Measurements from ENCODE around the gene FRAS1.
"Not testable (repeated sequence)": the region's sequence is repeated elsewhere in the genome, so short reads cannot be mapped to it uniquely, and the experiment has no call there.

Gene FRAS1

DNA sequence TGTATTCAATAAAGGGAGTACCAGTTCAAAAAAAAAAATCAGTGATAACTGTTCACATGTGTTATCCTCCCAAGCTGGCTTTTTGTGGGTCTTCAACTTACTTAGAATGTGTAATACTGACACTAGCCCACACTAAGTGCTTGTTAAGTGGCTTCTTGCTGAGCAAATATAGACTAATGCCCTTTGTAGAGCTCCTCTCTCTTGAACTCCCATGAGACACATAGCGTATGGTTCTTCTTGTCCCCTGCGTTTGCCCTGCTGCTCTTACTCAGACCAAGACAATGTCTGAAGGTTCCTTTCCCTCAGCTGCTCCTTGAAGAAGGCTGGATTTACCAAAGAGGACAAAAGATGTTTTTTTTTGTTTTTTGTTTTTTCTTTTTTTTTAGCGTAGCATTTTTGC lies 110.9 kb downstream of the FRAS1 start:
- no peak for DNase-seq

DNA sequence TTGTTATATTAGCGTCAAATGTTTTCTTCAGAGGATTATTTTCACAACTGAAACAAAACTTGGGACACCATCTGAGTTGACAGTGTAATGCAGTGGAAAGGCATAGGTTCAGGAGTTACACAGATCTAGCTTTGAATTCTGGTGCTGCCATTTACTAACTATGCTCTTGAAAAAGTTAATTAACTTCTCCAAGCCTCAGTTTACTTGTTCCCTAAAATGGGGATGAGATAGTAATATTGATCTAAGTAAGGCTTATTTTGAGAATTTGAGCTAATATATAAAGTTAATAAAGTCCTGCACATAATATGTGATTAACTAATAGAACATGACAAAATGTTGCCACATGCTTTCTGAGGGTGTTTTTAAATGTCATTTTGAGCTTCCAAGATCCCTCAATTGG lies 112.6 kb downstream of the FRAS1 start:
- DNase-seq, result no peak

DNA sequence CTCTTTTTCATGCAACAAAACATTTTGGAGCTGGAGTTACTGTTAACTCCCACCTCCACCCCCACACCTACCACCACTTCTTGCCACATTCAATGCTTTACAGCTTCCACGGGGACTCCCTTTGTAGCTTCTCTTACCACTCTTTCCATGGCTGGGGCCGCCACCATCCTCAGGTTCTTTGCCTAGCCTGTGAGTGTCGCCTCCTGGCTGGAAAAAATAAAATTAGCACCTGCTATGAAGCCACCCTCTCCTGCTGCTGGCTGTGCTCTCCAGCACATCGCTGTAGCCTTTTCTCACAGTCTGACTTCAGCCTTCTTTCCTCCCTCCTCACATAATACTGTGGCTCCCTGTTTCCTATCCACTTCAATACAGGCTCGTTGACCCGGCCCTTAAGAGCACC lies 114.4 kb downstream of the FRAS1 start:
- no peak for DNase-seq

DNA sequence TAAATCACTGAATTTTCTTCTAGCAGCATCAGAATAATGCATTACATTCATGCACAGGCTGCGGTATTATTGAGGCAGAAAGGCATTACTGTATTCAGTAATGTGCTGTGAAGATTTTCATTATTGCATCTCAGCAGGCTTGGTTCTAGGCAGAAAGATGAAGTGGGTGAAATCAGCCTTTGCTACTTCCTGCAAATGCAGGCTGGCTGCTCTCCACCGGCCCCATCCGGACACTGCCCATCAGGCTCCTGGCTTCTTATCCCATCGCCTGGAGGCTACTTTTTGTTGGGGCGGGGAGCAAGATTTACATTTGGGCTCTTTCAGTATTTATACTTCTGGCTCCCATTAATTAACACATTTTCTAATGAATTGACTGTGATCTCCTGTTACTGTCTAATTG lies 117.8 kb downstream of the FRAS1 start:
- no peak for DNase-seq

DNA sequence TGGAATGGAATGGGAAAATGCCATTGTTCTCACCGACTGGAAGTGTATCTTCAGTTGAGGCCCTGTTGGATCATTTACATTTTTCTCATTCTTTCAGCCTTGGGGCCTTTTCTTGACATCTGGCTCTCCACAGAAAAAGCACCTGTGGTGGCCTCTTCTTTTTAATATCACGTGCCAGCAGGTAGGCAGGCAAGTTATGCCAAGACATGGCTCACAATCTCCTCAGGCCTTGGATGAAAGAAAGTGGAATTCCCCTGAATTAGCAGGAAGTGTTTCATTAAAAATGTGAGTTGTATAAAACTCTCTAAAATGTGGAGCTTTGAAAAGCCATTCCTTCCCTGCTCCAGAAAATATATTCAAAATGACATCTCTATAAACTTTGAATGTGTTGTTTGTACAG lies 122.1 kb downstream of the FRAS1 start:
- no peak for DNase-seq

DNA sequence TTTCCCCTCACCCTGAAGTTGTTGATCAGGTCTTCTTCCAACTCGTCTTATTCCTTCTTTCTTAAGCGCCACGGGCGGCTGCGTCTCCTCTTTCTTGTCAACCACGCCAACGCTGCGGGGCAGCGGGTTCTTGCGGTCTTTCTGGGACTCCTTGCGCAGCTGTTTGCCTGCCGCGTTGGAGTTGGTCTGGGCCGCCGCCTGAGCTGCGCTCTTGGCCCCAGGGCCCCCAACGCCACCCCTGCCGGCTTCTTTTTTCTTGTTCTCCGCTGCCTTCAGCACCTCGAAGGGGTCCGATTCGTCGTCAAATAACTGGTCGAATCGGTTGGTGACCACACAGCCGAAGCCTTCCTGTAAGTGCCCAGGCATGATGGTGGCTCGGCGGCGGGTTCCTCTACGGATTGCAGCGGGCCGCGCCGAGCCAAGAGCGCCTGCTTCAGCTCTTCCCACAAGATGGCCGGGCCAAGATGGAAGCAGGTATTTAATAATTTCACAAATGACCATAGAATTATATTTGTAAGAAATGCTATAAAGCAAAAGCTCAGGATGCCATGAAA lies 124.6 kb downstream of the FRAS1 start:
- not testable (repeated sequence) for DNase-seq

DNA sequence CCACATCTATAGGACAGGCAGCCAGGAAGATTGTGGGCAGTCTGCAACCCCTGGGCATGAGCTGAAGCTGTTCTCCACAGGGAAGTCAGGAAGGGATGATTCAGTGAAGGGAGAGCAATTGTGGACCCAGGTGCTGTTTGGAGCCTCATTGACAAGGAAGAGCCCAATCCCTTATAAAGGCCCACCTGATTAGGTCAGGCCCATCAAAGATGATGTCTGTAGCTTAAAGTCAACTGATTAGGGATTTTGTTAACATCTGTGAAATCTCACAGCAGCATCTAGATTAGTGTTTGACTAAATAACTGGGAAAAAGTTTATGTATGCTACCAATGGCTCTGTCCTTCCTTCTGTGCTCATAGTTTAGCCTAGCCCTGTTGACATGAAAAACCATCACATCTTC lies 127.5 kb downstream of the FRAS1 start:
- DNase-seq, result no peak

DNA sequence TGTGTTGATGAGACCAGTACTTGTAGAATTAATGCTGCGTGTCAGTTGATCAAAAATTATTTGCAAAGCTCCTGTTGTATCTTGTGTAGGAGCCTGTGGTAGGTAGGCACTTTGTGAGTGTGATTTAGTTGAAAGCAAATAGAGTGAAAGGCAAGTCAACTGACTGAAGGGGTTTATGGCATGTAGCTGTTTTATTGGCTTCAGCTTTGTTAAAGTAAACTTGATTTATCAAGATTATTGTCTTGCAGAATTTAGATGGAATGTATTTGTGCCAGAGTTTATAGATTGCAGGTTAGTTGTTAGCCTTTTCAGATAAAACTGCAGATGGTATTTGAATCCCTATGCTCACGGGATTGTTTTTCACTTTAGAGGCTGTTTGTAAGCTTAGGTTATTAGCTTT lies 128.0 kb downstream of the FRAS1 start:
- no peak for DNase-seq

DNA sequence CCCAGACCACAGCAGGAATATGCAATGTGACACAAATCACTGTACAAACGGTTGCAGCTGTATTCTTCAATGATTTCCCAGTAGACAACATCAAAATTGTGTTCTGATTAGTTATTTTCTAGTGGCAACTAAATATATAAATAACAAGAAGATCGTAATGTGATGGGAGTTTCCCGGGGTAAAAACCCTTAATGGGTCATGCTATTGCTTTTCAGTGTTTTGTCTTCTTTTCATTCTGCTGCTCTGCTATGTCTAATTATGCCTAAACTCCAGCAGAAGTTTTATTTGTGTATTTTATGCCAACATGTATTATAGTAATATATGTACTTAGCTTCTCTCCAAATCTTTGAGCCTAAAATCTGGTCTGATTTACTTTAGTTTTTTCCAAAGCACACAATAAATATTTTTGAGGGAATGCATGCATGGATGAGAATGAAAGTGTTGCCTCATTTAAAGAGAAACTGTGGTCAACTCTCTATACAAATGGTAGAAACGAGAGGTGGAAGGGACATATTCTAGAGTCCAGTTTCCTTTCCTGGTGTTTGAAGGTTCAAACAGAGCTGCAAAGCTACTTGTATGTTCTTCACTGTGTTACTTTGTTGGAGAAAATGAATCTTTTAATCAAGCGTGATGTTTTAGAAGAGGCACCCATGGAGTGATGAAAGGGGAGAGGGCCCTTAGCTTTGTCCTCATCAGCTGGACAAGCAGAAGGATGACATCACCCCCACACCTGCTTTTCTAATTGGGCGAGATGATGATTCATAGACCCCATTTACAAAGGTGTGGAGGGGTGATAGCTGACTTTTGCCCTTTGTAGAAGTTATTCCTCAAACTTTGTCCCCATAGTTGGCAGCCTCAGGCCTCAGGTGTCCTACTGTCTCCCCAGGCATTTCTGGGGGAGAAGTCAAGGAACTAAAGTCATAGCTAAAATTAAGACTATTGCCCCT lies 129.7 kb downstream of the FRAS1 start:
- no peak for DNase-seq

DNA sequence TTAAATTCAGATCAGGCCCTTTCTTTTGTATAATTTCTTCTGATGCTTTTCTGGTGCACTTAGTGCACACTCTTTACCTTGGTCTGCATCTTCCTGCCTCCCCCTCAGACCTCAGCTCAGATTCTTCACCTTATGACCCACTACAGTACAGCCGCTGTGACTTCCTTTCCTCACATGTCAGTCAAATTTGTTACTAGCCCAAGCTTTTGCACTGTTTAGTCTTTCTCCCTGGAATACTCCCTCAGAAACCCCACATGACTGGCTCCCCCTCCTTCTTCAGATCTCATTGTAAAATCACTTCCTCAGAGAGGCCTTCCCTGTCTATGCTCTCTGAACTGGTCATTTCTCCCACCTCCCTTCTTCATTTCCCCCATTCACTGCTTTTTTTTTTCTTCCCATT lies 132.9 kb downstream of the FRAS1 start:
- no peak for DNase-seq

DNA sequence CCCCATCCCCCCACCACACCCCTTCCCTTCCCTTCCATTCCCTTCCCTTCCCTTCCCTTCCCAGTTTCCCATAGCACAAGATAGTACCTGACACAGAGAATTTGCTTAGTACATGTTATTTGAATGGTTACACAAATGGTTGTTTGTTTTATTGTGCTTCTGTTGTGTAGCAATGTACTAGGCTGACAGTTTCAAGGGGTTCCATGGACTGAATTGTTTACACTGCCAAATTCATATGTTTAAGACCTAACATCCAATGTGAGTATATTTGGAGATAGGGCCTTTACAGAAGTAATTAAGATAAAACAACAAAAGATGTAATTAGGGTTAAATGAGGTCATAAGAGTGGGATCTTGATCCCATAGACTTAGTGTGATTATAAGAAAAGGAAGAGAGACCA lies 133.5 kb downstream of the FRAS1 start:
- DNase-seq, result no peak

DNA sequence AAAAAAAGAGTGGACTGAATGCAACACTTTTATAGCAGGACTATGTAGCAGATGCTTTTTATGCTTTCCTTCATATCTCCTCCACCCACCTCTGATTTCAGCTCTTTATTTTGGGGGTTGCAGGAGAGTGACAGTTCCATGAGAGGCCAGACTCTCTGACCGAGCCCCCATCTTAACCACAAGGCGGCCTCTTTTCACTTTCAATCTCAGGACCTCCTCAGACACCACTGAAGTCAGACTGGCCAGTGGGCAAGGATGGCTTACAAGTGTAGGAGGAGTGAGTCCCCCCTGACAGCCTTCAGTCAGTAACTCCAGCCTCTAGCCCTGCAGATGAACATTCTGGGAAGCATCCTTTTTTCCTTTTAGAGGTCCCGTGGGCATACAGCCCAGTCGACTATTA lies 140.8 kb downstream of the FRAS1 start:
- no peak for DNase-seq

DNA sequence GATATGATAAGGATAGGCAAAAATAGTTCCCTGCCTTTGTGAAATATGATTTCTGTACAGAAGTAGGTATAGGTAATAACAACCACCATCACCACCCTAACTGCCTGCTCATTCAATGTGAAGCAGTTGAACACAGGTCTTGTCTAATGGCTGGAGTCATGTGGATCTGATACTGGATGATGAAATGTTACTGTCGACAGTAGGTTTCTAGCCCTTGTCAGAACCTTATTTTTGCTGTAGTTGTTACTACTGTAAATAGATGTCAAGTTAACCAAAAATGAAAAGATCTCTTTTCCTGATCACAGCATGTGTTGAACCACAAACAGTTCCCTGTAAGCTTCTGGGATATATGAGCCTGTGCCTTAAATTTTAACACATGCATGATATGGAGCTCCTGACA lies 142.9 kb downstream of the FRAS1 start:
- no peak for DNase-seq

DNA sequence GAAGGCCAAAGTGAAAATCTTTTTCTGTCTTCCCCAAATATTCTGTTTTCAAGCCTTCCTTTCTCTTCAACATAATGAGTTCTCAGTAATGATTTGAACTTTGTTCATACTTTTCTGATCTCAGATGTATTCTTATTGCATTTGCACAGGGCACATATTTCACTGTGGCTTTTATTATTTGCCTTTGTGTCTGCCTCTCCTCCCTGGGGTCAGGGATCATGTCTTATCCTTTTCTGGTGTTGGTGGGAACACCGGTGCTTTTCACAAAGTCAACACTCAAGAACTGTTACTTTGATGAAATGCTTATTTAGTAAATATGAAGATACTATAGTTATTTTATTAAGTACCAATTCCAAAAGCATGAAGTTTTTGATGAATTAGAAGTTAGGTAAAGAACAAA lies 143.8 kb downstream of the FRAS1 start:
- no peak for DNase-seq

DNA sequence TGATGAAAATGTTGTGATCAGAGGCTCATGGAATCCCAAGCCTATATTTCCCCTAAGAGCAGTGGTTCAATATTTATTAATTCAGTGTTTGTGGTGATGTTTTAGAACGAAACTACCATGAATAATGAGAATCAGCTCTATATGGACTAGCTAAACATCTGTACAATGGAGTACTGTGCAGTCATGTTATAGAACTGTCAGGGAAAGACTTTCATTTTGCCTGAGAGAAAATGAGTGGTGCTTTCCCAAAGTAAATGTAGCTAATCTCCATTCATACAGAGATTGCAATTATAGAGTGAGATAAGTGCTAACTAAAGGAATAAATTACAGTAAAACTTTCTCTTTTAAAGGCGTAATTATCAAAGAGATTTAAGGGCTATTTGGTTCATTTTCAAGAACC lies 147.1 kb downstream of the FRAS1 start:
- DNase-seq, result no peak

DNA sequence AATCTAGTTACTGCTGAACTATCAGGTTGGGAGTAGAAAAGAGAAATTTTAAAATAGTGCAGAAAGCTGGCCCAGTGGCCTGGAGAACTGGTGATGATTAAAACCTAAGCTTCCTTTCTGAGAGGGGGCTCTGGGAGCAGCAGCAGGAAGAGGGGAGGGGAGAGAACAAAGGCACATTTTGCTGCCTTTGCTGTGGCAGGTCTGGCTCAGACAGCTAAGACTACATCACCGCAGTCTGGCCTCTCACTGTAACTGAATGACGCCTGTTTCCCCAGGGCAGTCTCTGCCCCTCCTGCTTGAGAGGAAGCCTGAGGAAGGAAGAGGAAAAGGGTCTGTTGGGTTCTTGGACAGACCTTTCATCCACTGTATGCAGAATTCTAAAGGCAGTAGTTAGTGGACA lies 148.5 kb downstream of the FRAS1 start:
- DNase-seq, result no peak

DNA sequence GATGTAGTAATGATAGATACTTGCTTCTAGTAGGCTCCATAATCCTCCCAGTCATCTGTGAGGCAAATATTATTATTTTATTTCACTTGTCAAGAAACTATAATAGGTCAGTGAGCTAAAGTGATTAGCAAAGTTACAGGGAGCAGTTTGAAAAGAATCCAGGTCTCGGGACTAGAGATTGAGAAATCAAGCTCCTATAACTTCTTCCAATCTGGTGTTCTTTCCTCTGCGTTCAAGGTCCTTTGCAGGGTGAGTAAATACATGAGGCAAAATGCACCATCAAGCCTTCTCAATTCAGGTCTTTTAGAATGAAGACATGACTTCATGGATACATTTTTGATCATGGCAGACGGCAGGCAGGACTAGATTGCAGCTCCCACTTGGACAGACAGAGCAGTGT lies 150.4 kb downstream of the FRAS1 start:
- no peak for DNase-seq

DNA sequence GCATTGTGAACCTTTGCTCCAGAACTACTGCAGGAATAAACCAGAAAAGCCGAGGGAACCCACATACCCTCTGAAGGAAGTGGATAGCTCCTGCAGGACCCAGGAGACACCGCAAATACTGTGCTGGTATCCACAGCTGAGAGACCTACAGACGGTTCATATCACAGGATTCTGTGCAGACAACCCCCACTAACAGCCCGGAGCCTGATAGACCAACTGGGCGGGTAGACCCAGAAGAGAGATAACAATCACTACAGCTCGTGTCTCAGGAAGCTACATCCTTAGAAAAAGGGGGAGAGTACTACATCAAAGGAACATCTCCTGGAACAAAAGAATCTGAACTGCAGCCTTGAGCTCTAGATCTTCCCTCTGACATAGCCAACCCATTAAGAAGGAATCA lies 150.8 kb downstream of the FRAS1 start:
- DNase-seq, result no peak

DNA sequence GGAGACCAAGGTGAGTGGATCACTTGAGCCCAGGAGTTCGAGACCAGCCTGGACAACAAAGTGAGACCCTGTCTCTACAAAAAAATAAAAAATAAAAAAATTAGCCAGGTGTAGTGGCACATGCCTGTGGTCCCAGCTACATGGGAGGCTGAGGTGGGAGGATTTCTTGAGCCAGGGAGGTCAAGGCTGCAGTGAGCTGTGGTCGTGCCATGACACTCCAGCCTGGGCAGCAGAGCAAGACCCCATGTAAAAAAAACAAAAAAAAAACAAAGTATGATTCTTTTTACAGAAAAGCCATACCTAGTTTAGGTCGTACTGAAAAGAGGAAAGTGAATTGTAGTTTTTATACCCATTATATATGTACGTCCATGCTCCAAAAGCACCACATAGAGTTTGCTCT lies 151.8 kb downstream of the FRAS1 start:
- DNase-seq, result not testable (repeated sequence)

DNA sequence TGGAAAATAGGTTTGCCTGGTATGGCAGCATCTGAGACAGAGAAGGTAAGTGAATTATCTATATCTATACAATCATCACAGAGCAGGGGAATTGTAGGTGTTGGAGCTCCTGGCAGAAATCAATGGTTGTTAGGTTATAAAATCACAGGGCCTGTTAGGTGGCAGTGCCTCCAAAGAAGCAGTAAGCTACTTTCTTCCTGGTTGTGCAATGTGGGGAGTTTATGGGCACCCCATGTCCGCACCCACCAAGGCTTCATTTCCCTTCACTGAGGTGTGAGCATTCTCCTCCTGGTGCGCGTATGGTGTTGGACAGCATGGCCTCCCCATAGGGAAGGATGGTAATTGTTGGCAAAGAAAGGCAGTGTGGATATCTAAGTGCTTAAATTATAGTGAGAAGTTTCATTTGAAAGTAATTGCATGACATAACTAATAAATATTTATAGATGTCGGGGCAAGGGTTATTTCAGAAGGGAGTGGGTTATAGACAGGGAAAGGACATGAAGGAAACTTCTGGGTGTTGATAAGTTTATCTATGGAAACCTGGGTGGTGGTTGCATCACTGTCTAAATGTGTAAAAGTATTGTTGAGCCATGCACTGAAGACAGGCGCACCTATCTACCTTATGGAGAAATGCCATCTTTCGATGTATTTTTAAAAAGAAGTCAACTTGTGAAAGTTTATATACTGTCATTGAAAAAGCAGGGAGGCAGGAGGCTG lies 153.7 kb downstream of the FRAS1 start:
- DNase-seq, result no peak

DNA sequence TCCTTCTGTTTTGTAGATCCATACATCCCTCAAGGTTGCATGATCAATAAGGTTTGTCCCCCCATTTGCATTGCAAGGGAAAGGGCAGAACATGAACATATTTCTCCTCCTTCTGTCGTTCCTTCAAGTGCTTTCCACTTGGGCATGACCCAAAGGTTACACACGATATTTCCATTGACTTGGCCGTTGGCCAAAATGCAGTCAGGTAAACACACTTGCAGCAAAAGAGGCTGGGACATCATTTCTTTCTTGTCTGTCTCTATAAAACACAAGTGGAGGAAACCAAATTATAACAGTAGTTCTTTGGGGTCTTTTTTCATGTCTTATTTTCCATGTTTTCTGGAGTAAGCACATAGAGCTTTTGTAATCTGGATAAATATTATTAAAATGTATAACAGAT lies 156.1 kb downstream of the FRAS1 start:
- no peak for DNase-seq

DNA sequence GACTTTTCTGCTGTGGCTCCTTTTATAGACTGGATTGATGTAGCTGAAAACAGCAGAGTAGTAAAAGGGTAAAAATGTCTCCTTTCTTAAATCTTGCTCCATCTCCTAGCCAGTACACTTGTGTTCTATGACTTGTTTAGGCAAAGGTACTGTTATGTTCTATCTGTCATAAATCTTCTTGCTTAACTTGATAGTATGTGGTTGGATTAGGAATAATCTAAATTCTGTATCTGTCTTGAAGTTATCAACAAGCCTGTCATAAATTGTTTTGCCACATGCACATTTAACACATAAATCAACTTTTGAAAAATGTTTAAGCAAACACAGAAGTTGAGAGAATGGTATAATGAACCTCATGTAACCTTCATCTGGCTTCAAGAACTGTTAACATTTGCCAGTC lies 157.0 kb downstream of the FRAS1 start:
- no peak for DNase-seq

DNA sequence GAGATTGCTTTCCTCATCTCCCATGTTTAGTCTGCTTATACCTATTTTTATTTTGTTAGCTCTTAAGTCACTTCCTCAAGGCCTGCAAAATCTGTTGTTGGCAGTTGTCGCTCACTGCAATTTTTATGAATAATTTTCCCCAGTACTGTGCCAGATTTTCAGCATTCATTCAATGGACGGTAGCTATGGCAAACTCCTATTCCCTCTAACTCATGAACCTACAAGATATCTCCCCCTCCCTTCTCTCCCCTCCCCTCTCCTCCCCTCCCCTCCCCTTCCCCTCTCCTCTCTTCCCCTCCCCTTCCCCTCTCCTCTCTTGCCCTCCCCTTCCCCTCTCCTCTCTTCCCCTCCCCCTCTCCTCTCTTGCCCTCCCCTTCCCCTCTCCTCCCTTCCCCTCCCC lies 160.4 kb downstream of the FRAS1 start:
- DNase-seq, result no peak

DNA sequence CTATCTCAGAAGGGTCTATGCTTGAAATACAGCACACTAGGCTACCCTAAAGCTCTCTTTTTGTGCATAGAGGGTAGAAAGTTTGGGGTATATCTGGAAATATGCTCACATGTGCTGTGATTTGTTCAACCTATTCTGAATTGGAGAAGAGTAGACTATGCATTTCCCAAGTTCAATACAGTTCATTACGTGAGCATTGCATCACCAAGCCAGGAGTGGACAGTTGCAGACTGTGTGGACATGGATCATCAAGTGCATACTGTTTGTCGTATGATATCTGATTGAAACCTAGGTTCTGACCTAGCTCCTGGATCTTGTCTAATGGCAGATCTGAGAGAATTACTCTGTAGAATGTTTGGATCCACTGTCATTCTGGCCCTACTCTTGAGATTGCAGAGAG lies 161.1 kb downstream of the FRAS1 start:
- DNase-seq, result no peak

All from activated CD4-positive, alpha-beta T cell treated with anti-CD3 and anti-CD28 coated beads, Interleukin-2, Interleukin-6, amounts not matched to agents 100 ng/mL and 50 ng/mL, durations not matched to agents 16 hours and 8 hours (primary cell).